ENCODE data around the gene SLC35D1. TPM values are rescaled to one million over a fixed set of nuclear protein-coding genes. Genes with fewer than 3 reads are reported as not detected.
A peak's percentile ranks its signal among the peaks of the same experiment; 100 is the strongest.

Gene SLC35D1
- total and polyA plus RNA-seq, 7 donors = 3.9 to 22.9 (median 9.4) TPM

GRCh38 chr1:67052741-67053534 is 1.0 kb downstream of the SLC35D1 start:
- Histone ChIP-seq H3K27ac (peak overlapping the region; percentile 97 to 98 (median 98)), H3K4me3 (peak overlapping the region; percentile 58 to 90 (median 82)), H3K27me3 (no peaks in the 10 kb centered on the region), H3K9me3 (no peaks in the 10 kb centered on the region), H3K36me3 (peaks cover 2 to 26% (median 12%) of the 10 kb centered on the region in 4 donors), H3K4me1 (peaks cover 0 to 29% (median 18%) of the 10 kb centered on the region in 4 donors)
- WGBS, 2 donors = 1 to 3% methylated on average over 25 of the region's 25 CpGs
- DNase-seq = peak; percentile 69
- TF ChIP-seq CTCF (IDR thresholded peaks at IDR 0.05) (no peak), EP300 (IDR thresholded peaks at IDR 0.05) (no peak), POLR2A (IDR thresholded peaks at IDR 0.05) (no peak), POLR2AphosphoS5 (IDR thresholded peaks at IDR 0.05) (no peak)
- intact Hi-C loops (cut with DNase I) = loop anchor here (2.0 to 5.0 kb wide), 5 partner anchors 22 to 379 kb away; partner anchors contain the start of genes DNAI4, MIER1 and SERBP1

- H3K27me3 ChIP-seq = no peaks in the 10 kb centered on the region
- DNase-seq = no peak
- peaks cover 4 to 43% (median 19%) of the 10 kb centered on the region in 4 donors for H3K36me3 ChIP-seq
- no peak for TF ChIP-seq POLR2AphosphoS5 (IDR thresholded peaks at IDR 0.05)
- TF ChIP-seq CTCF (IDR thresholded peaks at IDR 0.05) = no peak
- no peak for TF ChIP-seq POLR2A (IDR thresholded peaks at IDR 0.05)
- no peak for TF ChIP-seq EP300 (IDR thresholded peaks at IDR 0.05)
- H3K4me1 ChIP-seq = peaks cover 0 to 29% (median 18%) of the 10 kb centered on the region in 4 donors
- WGBS, 2 donors = 27 to 60% methylated on average over 4 of the region's 4 CpGs
- peak overlapping the region in 2 of 4 donors; percentile 97 to 98 for H3K27ac ChIP-seq
- intact Hi-C loops (cut with DNase I) = loop anchor here (5.0 kb wide), 3 partner anchors 49 to 381 kb away; partner anchors contain the start of gene SERBP1
- no peaks in the 10 kb centered on the region for H3K9me3 ChIP-seq
- peak overlapping the region in 1 of 4 donors; percentile 81 for H3K4me3 ChIP-seq
Observed at GRCh38 chr1:67051196-67051595, 2.8 kb downstream of the SLC35D1 start.

- intact Hi-C loops (cut with DNase I) = no loop called here
- no peak overlapping the region for H3K27ac ChIP-seq
- H3K4me1 ChIP-seq = peaks cover 0 to 23% (median 19%) of the 10 kb centered on the region in 4 donors
Observed at GRCh38 chr1:67044631-67045270, 9.2 kb downstream of the SLC35D1 start.

GRCh38 chr1:67043366-67043765 is 10.6 kb downstream of the SLC35D1 start:
- no peak overlapping the region for H3K4me3 ChIP-seq
- TF ChIP-seq EP300 (IDR thresholded peaks at IDR 0.05) (no peak), CTCF (IDR thresholded peaks at IDR 0.05) (no peak), POLR2A (IDR thresholded peaks at IDR 0.05) (no peak), POLR2AphosphoS5 (IDR thresholded peaks at IDR 0.05) (no peak)
- H3K4me1 ChIP-seq = peaks cover 0 to 25% (median 19%) of the 10 kb centered on the region in 4 donors
- no peak overlapping the region for H3K27ac ChIP-seq
- intact Hi-C loops (cut with DNase I) = no loop called here
- no peaks in the 10 kb centered on the region for H3K9me3 ChIP-seq
- no peak for DNase-seq
- 75 to 85% methylated on average over 3 of the region's 3 CpGs for WGBS, 2 donors
- H3K36me3 ChIP-seq = peaks cover 4 to 97% (median 27%) of the 10 kb centered on the region in 4 donors
- H3K27me3 ChIP-seq = no peaks in the 10 kb centered on the region

More at GRCh38 chr1:67044631-67045270, 9.2 kb downstream of the SLC35D1 start:
- WGBS, 2 donors = 85 to 86% methylated on average over 4 of the region's 4 CpGs
- no peak overlapping the region for H3K4me3 ChIP-seq
- peaks cover 4 to 99% (median 34%) of the 10 kb centered on the region in 4 donors for H3K36me3 ChIP-seq
- no peak for DNase-seq
- H3K27me3 ChIP-seq = no peaks in the 10 kb centered on the region
- TF ChIP-seq POLR2A (IDR thresholded peaks at IDR 0.05) (no peak), POLR2AphosphoS5 (IDR thresholded peaks at IDR 0.05) (no peak), EP300 (IDR thresholded peaks at IDR 0.05) (no peak), CTCF (IDR thresholded peaks at IDR 0.05) (no peak)
- no peaks in the 10 kb centered on the region for H3K9me3 ChIP-seq

All from sigmoid colon (tissue), 7 donors.